Renal pelvis (tissue), 4 donors: ENCODE results near the gene HOXB6. TPM values are rescaled to one million over a fixed set of nuclear protein-coding genes. Genes with fewer than 3 reads are reported as not detected.

Source experiments
- DNase-seq: peaks from one replicate; pipeline ENCODE4 v3.0.0-alpha.2; 2013
- polyA plus RNA-seq, 3 donors: library from polyadenylated mRNA; unstranded; fragments of 120-200 nt; gene quantifications; one replicate each; pipeline ENCODE4 v1.2.1, GENCODE V29; 2013; ENCODE audit not compliant: insufficient read length in 3 of 3

HOXB6 gene
- polyA plus RNA-seq, 3 donors: 113 to 154 (median 147) TPM

GRCh38 chr17:48596735-48597527 lies 7.9 kb downstream of the HOXB6 start:
- no peak for DNase-seq

GRCh38 chr17:48596000-48596734 lies 8.6 kb downstream of the HOXB6 start:
- no peak for DNase-seq

GRCh38 chr17:48595278-48595999 lies 9.3 kb downstream of the HOXB6 start:
- DNase-seq: no peak

- no peak for DNase-seq
Measured at GRCh38 chr17:48594538-48595277, 10.1 kb downstream of the HOXB6 start.

GRCh38 chr17:48593840-48594537 lies 10.8 kb downstream of the HOXB6 start:
- peak; percentile 93 for DNase-seq

- no peak for DNase-seq
Measured at GRCh38 chr17:48593126-48593829, 11.5 kb downstream of the HOXB6 start, which contains the start of gene HOXB5. Gene HOXB5, minus strand, starts transcription at chr17:48593779. Its CDS starts 97 bp downstream, at chr17:48593682.

- DNase-seq: no peak
Measured at GRCh38 chr17:48592577-48592976, 12.2 kb downstream of the HOXB6 start.

- DNase-seq: no peak
Measured at GRCh38 chr17:48592057-48592514, 12.7 kb downstream of the HOXB6 start.

- no peak for DNase-seq
Measured at GRCh38 chr17:48591255-48592056, 13.3 kb downstream of the HOXB6 start.

GRCh38 chr17:48590607-48591161 lies 14.1 kb downstream of the HOXB6 start:
- no peak for DNase-seq

GRCh38 chr17:48589831-48590606 lies 14.8 kb downstream of the HOXB6 start, which contains the start of gene HOXB3:
Gene HOXB3, minus strand, starts transcription at chr17:48590241. Its CDS starts 37,767 bp downstream, at chr17:48552474.
- DNase-seq: peak; percentile 96

GRCh38 chr17:48589060-48589830 lies 15.5 kb downstream of the HOXB6 start:
- no peak for DNase-seq

- DNase-seq: no peak
Measured at GRCh38 chr17:48588528-48588927, 16.3 kb downstream of the HOXB6 start.

- no peak for DNase-seq
Measured at GRCh38 chr17:48588074-48588415, 16.7 kb downstream of the HOXB6 start.

GRCh38 chr17:48587276-48588073 lies 17.3 kb downstream of the HOXB6 start:
- DNase-seq: peak; percentile 87
